NCI-H345 (cell line): Measurements from ENCODE around the gene TTN.
"Not testable (repeated sequence)": the region's sequence is repeated elsewhere in the genome, so short reads cannot be mapped to it uniquely, and the experiment has no call there.

Experiments
- DNase-seq: peaks from one replicate; lab custom pipeline; 2025; lab: John Stamatoyannopoulos, UW

The TTN gene

DNA sequence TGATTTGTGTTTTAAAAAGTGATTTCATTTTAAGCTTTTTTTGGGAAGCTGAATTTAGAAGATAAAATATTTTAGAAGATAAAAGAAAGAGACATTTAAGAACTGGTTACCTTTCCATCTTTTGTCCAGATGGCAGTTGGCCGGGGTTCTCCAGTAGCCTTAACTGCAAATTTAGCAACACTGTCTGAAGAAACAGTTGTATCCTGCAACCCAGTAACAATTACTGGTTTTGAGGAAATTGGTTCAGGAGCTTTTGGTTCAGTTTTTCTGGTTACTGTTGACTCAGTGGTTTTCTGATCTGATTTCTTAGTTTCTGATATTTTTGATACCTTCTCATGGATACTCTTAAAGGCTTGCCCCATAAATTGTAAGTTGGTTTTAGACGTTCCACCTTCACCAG, 277.1 kb downstream of the TTN start:
- no peak for DNase-seq

DNA sequence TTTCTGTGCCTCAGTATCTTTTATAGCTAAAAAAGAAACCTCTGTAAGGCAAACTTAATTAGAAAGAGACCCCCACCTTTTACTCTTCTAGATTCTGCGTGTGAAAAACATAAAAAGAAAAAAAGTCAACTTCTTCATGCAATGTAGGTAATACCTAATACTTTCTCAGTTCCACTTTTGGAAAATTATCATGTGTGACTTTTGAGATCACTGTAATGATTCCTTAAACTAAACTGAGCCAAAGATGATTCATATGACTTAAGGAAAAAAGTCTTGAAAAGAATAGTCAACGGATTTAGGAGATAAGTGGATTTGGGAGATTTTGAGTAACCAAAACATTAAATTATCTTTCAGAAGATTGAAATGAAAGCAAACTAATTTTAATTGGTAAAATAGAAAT, 278.0 kb downstream of the TTN start:
- no peak for DNase-seq

DNA sequence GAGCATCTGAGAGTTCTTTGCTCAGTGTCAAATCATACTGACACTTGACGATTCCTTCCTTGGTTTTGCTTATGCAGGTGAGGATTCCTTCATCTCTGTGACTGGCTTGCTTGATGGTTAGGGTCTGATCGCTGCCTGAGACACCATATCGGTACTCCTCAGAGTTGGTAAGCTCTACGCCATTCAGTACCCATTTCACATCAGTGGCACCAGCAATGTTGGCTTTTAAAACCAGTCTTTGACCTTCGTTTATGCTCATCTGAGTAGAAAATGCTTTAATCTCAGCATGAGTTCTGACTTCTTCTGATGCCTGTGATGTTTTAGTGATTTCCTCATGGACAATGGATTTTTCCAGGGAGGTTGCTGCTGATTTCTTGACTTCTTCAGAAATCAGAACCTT, 278.6 kb downstream of the TTN start:
- no peak for DNase-seq

DNA sequence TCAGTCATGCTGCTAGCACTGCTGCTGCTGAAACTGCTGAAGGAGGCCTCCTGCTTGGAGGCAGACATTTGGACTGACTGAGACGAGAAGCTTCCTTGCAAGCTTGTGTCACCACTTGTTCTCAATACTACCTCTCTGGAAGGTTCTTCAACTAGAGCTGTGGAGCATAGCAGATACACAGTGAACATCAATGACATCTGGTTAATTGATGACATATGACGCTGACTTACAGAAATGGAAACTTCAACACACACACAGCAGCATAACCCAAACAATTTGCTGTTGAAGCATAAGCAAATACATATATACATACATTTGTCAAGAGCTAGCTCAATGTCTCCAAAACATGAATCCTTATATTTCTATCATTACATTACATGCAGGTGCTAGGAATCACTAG, 279.6 kb downstream of the TTN start:
- no peak for DNase-seq

DNA sequence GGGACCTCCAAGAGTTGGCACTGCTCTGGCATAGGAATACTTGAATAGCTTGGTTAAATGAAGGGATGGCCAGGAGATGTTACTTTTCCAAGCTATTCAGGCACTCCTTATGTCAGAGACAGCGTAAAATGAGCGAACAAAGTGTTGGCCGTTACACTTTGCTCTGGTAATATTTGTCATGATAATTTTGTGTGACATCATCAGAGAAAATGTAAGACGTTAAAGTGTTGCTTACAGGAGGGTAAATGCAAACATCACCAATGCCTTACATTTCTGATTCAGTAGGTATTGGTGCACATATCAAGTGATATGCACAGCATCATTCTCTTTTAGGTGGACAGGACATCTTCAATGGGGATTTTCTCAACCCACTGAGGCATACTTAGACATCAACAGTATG, 281.0 kb downstream of the TTN start:
- no peak for DNase-seq

DNA sequence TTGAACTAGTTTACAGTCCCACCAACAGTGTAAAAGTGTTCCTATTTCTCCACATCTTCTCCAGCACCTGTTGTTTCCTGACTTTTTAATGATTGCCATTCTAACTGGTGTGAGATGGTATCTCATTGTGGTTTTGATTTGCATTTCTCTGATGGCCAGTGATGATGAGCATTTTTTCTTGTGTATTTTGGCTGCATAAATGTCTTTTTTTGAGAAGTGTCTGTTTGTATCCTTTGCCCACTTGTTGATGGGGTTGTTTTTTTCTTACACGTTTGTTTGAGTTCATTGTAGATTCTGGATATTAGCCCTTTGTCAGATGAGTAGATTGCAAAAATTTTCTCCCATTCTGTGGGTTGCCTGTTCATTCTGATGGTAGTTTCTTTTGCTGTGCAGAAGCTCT, 281.8 kb downstream of the TTN start:
- DNase-seq, result not testable (repeated sequence)

DNA sequence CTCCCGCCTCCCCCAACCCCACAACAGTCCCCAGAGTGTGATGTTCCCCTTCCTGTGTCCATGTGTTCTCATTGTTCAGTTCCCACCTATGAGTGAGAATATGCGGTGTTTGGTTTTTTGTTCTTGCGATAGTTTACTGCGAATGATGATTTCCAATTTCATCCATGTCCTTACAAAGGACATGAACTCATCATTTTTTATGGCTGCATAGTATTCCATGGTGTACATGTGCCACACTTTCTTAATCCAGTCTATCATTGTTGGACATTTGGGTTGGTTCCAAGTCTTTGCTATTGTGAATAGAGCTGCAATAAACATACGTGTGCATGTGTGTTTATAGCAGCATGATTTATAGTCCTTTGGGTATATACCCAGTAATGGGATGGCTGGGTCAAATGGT, 282.2 kb downstream of the TTN start:
- DNase-seq, result not testable (repeated sequence)

DNA sequence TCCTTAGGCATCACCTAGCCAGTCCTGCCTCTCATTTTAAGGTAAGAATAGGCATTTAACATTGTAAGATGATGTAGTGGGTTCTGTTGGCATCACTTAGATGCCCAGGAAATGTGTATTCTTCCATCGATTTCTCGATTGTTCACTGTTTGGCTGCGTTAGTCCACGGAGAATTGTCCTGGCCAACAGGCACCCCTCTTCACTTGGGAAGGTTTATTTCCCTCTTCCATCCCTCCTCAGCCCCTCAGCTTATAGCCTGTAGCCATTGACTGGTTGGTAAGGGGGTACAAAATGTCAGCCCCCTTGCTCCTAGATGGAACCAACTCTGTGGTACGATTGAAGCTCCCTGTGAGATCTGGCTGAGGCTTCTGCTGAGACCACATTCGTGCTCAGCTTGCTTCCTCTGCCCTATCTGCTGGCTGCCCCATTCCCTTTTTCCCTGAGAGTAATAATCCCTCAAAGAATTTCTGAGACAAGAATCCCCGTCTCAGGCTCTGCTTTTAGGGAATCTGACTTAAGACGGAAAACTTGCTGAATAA, 283.6 kb downstream of the TTN start:
- no peak for DNase-seq

DNA sequence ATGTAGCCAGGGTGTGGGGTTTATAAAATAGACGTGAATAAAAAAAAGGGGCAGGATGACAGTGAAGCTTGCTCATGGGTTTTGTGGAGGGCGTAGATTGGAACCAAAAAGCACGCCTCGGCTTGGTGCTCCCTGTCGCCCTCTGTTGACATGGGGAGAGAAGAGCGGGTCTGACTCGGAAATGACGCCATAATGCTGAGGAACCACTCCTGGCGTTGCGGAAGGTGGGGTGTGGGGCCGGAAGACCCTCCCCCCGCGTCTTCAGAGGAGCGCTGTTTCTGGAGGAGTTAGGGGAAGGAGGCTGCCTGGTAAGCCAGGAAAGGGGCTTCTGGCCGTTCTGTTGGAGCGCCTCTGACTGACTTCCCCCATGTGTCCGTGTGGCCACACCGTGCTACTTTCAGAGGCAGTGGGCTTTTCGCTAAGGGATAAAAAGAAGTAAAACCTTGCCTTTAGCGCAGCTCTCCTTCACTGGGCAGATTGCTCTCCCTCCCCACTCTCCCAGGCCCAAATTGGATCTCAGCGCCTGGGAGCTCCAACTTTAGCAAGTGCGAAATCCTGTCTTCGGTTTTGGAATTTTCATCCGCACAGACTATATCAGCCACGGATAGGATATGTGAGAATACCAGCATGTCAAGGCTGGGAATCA, 284.1 kb downstream of the TTN start:
- DNase-seq, result peak; percentile 55

DNA sequence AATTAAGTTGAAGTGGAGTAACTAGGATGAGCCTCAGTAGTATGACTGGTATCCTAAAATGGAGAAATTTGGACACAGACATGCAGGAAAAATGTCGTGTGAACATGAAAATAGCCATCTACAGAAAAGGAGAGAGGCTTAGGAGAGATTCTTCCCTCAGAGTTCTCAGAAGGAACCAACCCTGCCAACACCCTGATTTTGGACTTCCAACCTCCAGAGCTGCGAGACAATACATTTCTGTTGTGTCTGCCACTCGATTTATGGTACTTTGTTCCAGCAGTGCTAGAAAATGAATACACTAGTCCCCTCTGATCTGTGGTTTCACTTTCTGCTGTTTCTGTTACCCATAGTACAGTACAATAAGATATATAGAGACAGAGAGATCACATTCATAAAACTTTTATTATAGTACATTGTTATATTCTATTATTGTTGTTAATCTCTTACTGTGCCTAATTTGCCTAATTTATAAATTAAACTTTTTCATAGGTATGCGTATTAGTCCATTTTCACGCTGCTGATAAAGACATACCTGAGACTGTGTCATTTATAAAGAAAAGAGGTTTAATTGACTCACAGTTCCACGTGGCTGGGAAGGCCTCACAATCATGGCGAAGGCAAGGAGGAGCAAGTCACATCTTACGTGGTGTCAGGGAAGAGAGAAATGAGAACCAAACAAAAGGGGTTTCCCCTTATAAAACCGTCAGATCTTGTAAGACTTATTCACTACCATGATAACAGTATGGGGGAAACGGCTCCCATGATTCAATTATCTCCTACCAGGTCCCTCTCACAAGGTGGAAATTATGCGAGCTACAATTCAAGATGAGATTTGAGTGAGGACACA, 285.7 kb downstream of the TTN start:
- DNase-seq, result no peak

DNA sequence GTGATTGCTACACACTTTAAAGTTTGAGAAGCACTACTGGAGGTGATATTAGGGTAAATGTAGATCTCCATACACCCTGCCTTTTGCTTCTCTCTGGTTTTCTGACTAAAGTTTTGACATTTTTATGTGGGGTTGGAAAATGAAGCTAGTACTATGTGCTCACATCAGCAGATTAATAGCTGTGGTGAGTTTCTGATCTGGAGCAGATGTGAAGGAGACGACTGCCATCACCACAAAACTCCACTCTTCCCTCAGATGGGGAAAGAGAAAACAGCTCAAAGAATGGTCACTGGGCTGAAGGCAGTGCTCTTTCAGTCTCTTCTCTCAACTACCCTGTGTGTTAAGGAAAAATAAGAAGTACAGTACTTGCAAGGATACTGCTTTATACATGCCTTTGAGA, 289.7 kb downstream of the TTN start:
- no peak for DNase-seq

DNA sequence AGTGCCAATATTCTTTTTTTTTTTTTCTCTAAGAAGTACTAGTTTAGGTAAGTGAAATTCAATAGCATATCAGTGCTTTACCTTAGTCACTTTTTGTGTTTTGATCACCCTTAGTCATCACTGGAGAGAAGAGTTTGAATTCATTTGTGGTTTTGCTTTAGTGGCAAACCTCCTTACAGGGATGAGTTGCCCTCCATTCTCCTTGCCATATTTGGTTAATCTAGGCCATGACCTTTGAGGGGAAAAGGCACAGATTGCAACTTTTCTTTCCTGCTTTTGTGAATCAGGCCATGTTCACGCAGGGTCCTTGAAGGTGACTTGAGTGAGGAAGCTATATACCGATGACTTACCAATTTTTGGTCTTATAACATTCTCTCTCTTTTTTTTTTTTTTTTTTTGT, 292.6 kb downstream of the TTN start:
- DNase-seq, result no peak

DNA sequence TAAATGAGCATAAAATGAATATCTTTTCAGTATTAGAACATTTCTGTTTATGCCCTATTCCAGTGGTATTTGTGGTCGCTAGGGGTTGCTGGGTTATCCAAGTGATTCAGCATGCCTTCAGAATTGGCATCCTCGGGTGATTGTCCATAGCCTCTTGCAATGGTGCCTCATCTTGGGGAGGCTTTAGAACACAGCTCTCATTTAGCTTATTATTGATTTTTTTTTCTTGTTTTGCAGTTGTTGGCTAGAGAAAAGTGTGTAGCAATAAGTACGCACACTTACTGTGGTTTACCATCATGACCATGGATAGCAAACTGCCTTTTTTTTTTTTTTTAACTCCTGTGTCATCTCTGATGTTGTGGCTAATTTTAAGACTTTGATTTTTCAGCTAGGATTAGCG, 293.3 kb downstream of the TTN start:
- no peak for DNase-seq

DNA sequence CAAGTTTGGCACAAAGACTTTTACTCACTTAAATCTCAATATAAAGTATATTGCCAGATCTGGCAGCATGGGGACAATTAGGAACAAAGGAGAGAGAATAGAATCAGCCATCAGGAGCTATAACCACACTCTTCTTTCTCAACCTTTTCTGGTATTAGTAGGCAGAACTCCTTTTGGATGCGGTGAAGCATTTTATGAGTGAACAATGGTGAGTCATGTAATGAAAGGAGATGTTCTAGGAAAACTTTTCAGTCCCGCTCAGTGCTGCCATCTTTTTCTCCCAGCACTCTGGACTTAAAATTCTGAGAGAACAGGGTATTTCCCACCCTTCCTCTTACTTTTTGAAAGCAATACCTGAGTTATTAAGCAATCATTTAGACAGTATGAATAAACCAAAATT, 294.7 kb downstream of the TTN start:
- no peak for DNase-seq

DNA sequence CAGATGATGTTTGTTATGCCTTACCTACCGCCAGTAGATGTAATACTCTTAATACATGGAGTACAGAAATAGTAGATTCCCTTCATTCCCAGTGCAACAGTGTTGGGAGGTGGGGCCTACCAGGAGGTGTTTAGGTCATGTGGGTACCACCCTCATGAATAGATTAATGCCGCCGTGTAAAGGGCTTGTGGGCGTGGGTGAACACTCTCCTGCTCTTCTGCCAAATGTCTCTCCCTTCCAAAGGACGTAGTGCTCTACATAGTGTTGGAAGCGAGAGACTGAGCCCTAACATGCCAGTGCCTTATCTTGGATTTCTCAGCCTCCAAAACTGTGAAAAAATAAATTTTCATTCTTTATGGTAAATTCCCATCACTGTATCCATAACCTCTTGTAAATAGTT, 296.8 kb downstream of the TTN start:
- DNase-seq, result no peak

DNA sequence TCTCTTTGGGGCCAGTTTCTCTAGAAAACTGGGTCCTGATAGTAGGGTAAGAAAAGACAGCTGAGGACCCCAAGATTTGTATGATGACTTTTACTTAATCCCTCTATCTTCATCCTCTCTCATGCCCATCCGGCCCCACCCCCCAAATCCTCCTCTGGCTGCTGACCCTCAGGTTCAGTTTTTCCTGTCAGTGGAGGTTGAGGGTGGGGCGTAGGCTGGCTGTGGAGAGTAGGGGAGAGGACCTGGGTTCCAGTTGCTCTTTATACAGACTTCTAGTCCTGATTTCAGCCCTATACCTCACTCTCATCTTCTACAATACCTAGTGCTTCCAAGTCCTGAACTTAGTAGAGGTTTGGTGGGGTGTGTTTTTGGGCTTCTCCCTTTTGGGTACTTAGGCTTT, 298.6 kb downstream of the TTN start:
- DNase-seq, result no peak

DNA sequence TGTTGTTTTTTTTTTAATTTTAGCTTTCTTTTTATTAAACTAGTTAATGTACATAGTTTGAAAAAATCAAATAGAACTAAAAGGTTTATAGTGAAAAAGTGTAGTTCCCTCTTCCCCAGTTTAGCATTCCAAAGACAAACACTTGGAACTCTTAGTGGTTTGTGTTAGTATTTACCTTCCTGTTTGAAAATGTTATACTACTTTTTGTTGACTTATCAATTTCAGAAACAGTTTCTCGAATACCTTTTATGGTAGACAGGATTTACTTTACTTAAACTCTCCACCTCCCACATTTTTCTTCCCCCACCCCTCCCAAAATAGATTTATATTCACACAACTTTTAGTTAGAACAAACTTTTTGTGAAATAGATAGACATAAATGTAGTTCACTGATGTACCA, 300.3 kb downstream of the TTN start:
- no peak for DNase-seq

DNA sequence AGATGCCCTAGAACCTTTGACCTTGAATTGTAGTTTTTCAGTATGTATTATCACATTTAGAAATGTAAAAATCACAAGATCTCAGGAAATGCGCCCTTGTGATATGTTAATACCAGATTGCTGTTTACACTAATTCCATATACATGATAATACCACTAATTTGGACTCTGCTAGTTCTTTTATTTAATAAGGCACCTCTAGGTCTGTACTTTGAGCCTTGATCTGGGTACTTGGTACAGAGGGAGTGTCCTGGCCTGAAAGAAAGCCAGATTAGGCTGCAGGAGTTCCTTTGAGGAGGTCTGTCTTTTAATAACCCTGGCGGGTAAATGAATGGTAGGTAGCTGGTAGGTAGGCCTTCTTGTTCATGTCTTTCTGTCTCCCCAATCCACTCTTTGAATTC, 300.7 kb downstream of the TTN start:
- no peak for DNase-seq

DNA sequence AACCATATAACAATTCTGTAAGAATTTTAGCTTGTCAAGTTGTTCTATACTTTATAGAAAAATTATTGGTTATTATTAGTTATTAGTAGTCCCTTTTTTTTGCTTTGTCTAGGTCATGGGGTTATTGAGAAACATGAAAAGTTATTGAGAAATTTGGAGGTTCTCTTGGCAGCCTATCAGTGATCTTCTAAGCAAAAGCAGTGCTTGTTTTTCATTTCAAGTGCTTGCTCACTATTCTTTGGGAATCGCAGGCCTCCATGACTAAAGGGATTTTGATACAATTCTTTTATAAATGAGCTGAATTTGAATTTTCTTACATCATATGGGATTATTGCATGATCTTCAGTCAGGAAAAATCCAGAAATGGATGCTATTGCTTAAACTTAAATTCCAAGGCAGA, 301.1 kb downstream of the TTN start:
- DNase-seq, result no peak

DNA sequence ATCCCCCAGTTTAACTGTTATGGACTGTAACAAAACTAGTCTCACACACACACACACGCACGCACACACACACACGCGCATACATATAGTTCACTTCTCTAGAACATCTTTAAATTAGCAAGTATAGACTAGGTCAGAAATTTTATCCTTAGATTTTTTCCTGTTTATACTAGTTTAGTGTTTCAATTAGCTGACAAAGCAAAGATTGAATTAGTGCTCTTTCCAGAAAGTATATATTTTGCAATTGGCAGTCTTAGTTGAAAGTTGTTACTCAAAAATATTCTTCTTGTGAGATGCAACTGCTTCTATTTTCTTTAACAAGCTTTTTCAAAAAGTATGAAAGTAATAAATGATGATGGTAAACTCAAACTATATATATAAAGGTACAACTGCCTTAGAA, 304.5 kb downstream of the TTN start:
- no peak for DNase-seq

DNA sequence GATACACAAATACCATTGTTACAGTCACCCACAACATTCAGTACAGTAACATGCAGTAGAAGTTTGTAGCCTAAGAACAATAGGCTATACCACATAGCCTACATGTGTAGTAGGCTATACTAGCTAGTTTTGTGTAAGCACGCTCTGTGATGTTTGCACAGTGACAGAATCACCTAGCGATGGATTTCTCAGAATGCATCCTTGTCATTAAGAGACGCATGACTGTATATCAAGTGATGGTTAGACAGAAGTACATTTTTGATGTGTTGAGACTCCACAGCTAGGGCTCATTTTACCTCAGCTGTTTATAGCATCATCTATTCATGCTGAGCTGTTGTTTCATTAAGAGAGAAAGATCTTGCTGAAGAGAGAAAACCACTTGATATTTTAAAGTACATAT, 307.6 kb downstream of the TTN start:
- DNase-seq, result no peak

DNA sequence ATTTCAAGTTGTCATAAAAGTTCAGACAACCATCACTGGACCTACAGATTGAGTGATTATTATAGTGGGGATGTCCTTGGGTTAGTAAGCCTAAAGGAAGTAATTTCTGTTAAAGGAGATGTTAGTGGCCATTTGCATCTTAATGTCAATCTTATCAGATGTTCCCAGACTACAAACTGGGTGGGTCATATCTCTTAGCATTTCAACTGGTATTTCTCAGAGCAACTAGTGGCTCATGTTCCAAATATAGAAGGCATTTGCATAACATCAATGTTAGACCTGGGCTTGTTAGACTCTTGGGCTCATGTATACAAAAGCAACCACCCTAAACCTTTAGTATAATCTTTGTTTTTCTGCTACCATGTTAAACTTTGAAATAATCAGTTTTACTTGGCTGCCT, 309.1 kb downstream of the TTN start:
- no peak for DNase-seq

DNA sequence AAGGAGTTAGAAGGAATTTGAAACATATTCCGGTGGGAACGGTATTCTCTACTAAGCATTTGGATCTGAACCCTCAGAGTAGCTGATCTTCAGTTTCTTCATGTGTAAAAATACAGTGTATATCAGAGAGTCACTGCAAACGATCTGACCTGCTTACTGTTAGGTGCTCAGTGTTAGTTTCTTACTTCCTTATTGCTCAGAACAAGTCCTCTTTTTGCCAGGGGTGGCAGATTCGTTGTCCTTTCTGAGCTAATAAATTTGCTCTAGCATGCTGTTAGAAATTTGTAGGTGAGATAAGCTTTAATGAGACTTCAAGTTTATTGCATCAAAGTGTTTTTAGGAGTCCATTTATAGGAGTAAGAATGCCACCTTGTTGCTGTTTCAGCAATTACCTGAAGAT, 311.2 kb downstream of the TTN start:
- DNase-seq, result no peak

DNA sequence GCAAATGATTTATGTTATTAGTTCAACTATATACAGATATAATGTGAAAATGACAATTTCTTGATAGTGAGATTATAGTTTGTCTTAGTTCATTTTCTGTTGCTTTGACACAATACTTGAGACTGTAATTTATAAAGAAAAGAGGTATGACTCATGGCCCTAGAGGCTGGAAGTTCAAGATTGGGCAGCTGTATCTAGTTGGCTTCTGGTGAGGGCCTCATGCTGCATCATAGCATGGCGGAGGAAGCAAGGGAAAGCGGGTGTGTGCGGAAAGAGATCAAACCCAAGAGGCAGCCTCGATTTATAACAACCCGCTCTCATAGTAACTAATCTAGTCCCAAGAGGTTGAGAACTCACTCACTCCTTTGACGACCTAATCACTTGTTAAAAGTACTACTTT, 315.6 kb downstream of the TTN start:
- DNase-seq, result no peak
